SK-N-SH treated with all-trans-retinoic acid at 6 μM for 48 hours (cell line): Measurements from ENCODE around the gene KPNA1.

Experiments
- CSDC2 ChIP-seq: fragments of 250-450 bp; sonication (Bioruptor Pico); IDR thresholded peaks from 2 replicates; pipeline ENCODE4 v1.5.0; 2020; ENCODE audit warnings: mild to moderate bottlenecking, moderate library complexity
- GLIS3 ChIP-seq: fragments of 250-450 bp; sonication (Bioruptor Pico); IDR thresholded peaks from 2 replicates; pipeline ENCODE4 v1.5.0; 2020; ENCODE audit warnings: mild to moderate bottlenecking, moderate library complexity
- OSR1 ChIP-seq: fragments of 250-450 bp; sonication (Bioruptor Pico); IDR thresholded peaks from 2 replicates; pipeline ENCODE4 v1.8.0; 2022; ENCODE audit warnings: moderate library complexity, mild to moderate bottlenecking, inconsistent platforms
- RARB ChIP-seq: fragments of 250-450 bp; sonication (Bioruptor Pico); IDR thresholded peaks from 2 replicates; pipeline ENCODE4 v1.8.0; 2021; ENCODE audit warnings: mild to moderate bottlenecking, moderate library complexity
- SNAI2 ChIP-seq: fragments of 250-450 bp; sonication (Bioruptor Pico); IDR thresholded peaks from 2 replicates; pipeline ENCODE4 v1.5.0; 2020; ENCODE audit warnings: mild to moderate bottlenecking, moderate library complexity
- ZFP3 ChIP-seq: fragments of 250-450 bp; sonication (Bioruptor Pico); IDR thresholded peaks from 2 replicates; pipeline ENCODE4 v1.5.0; 2020; ENCODE audit warnings: mild to moderate bottlenecking, moderate library complexity
- TF ChIP-seq, protein P1 (sequence below): fragments of 250-450 bp; sonication (Bioruptor Pico); IDR thresholded peaks from 2 replicates; pipeline ENCODE4 v1.8.0; 2020; ENCODE audit warnings: mild to moderate bottlenecking, moderate library complexity, borderline replicate concordance

GRCh38 chr3:122516846-122517360 lies 2.2 kb upstream of the KPNA1 start:
- TF ChIP-seq OSR1 (CRISPR knock-in tag) (no peak), SNAI2 (no peak), ZFP3 (no peak), CSDC2 (no peak), RARB (CRISPR knock-in tag) (no peak), GLIS3 (CRISPR knock-in tag) (no peak)
- TF ChIP-seq, protein P1, sequence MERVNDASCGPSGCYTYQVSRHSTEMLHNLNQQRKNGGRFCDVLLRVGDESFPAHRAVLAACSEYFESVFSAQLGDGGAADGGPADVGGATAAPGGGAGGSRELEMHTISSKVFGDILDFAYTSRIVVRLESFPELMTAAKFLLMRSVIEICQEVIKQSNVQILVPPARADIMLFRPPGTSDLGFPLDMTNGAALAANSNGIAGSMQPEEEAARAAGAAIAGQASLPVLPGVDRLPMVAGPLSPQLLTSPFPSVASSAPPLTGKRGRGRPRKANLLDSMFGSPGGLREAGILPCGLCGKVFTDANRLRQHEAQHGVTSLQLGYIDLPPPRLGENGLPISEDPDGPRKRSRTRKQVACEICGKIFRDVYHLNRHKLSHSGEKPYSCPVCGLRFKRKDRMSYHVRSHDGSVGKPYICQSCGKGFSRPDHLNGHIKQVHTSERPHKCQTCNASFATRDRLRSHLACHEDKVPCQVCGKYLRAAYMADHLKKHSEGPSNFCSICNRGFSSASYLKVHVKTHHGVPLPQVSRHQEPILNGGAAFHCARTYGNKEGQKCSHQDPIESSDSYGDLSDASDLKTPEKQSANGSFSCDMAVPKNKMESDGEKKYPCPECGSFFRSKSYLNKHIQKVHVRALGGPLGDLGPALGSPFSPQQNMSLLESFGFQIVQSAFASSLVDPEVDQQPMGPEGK (CRISPR knock-in tag) = no peak
